Activated T-cell treated with anti-CD3 and anti-CD28 coated beads, Interleukin-2, amount 50 U/mL, for 4 hours (primary cell): ENCODE data around the gene SDK1. TPM values are rescaled to one million over a fixed set of nuclear protein-coding genes. Genes with fewer than 3 reads are reported as not detected.

ENCODE experiments used
- ATAC-seq, 2 donors: fragments of 200-7000 bp; cut with Tn5 transposase; one replicate each; pipeline ENCODE4 v1.10.0; 2021
- DNase-seq: peaks from one replicate; pipeline ENCODE4 v3.0.0-alpha.2; 2020
- H3K27me3 Mint-ChIP-seq: one replicate; pipeline ENCODE4 v1.8.0; 2021; ENCODE audit warnings: low read depth, mixed read lengths
- H3K36me3 Mint-ChIP-seq: one replicate; pipeline ENCODE4 v1.8.0; 2022; ENCODE audit warnings: mixed read lengths; ENCODE audit not compliant: insufficient read depth
- H3K4me1 Mint-ChIP-seq: one replicate; pipeline ENCODE4 v1.8.0; 2021; ENCODE audit warnings: low read depth, mixed read lengths
- H3K4me3 Mint-ChIP-seq: one replicate; pipeline ENCODE4 v1.8.0; 2021; ENCODE audit warnings: mild to moderate bottlenecking, moderate library complexity, mixed read lengths
- H3K9me3 Mint-ChIP-seq: one replicate; pipeline ENCODE4 v1.8.0; 2021; ENCODE audit warnings: mixed read lengths
- total RNA-seq, 3 donors: library from RNA; stranded (reverse); gene quantifications; one replicate each; pipeline ENCODE4 v1.2.1, GENCODE V29; 2021

SDK1 gene
- total RNA-seq, 3 donors from 2014 or later = 0.05 to 0.79 (median 0.40) TPM

GRCh38 chr7:4111166-4111565, 810.1 kb downstream of the SDK1 start:
- no peak for ATAC-seq
- peaks cover 3% of the 10 kb centered on the region for H3K27me3 Mint-ChIP-seq
- no peaks in the 10 kb centered on the region for H3K9me3 Mint-ChIP-seq
- H3K4me1 Mint-ChIP-seq = no peaks in the 10 kb centered on the region
- no peaks in the 10 kb centered on the region for H3K36me3 Mint-ChIP-seq
- no peak overlapping the region for H3K4me3 Mint-ChIP-seq
- no peak for DNase-seq

- Mint-ChIP-seq H3K4me3 (no peak overlapping the region), H3K36me3 (no peaks in the 10 kb centered on the region)
Observed at GRCh38 chr7:4113271-4113670, 812.2 kb downstream of the SDK1 start.

DNA sequence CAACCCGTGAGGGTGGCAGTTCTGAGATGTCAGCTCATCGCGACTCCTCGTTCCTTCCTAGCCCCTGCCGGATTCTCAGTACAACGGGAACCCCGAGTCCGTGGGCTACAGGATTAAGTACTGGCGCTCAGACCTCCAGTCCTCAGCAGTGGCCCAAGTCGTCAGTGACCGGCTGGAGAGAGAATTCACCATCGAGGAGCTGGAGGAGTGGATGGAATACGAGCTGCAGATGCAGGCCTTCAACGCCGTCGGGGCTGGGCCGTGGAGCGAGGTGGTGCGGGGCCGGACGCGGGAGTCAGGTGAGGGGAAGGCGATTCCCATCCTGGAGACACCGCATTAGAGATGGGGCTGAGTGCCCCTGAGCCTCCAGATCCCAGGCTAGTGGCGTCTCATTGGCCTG, 812.9 kb downstream of the SDK1 start:
- no peak for DNase-seq
- Mint-ChIP-seq H3K4me3 (no peak overlapping the region), H3K9me3 (peaks cover 4% of the 10 kb centered on the region), H3K27me3 (peaks cover 3% of the 10 kb centered on the region), H3K4me1 (no peaks in the 10 kb centered on the region), H3K36me3 (no peaks in the 10 kb centered on the region)
- no peak for ATAC-seq

More at GRCh38 chr7:4113271-4113670, 812.2 kb downstream of the SDK1 start:
- Mint-ChIP-seq H3K4me1 (no peaks in the 10 kb centered on the region), H3K27me3 (peaks cover 3% of the 10 kb centered on the region), H3K9me3 (no peaks in the 10 kb centered on the region)
- DNase-seq (no peak), ATAC-seq (no peak)

GRCh38 chr7:4115442-4115841, 814.4 kb downstream of the SDK1 start:
- H3K4me1 Mint-ChIP-seq = no peaks in the 10 kb centered on the region
- DNase-seq = no peak
- H3K27me3 Mint-ChIP-seq = peaks cover 3% of the 10 kb centered on the region
- peaks cover 3% of the 10 kb centered on the region for H3K36me3 Mint-ChIP-seq
- no peak overlapping the region for H3K4me3 Mint-ChIP-seq
- ATAC-seq = no peak
- peaks cover 14% of the 10 kb centered on the region for H3K9me3 Mint-ChIP-seq

DNA sequence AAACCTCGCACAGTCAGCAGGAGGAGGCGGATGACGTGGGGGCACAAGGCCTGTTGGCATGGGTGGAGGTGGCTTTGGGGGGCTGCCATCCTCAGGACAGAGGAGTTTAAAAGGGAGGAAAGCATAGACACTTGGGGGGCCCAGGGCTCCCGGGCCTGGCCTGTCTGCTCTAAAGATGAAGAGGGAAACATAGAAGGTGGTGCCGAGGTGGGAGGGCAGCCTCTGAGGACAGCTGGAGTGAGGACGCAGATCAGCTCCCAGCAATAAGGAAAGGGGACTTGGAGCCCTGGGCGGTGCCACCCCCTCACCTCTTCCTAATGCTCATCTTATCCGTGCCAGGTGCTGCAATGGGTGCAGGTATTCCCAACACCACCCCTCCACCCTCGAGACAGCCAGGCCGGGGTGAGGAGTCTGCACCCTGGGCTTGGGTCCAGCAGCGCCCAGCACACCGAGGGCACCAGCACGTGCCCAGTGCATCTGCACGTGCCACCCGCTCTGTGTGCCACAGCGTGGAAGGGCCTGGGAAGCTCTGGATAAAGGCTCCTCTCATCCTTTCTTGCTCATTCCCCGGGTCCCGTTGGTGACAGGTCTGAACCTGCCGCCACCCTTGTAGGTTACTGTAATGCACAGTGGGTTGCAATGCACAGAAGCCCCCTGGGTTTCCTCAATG, 815.0 kb downstream of the SDK1 start:
- DNase-seq = no peak
- no peaks in the 10 kb centered on the region for H3K4me1 Mint-ChIP-seq
- peaks cover 3% of the 10 kb centered on the region for H3K27me3 Mint-ChIP-seq
- H3K36me3 Mint-ChIP-seq = peaks cover 3% of the 10 kb centered on the region
- no peak overlapping the region for H3K4me3 Mint-ChIP-seq
- no peak for ATAC-seq
- peaks cover 14% of the 10 kb centered on the region for H3K9me3 Mint-ChIP-seq

- ATAC-seq (no peak), DNase-seq (no peak)
- H3K36me3 Mint-ChIP-seq = peaks cover 3% of the 10 kb centered on the region
- H3K9me3 Mint-ChIP-seq = peaks cover 26% of the 10 kb centered on the region
- H3K4me1 Mint-ChIP-seq = no peaks in the 10 kb centered on the region
- peaks cover 9% of the 10 kb centered on the region for H3K27me3 Mint-ChIP-seq
- no peak overlapping the region for H3K4me3 Mint-ChIP-seq
Observed at GRCh38 chr7:4119848-4120247, 818.8 kb downstream of the SDK1 start.

DNA sequence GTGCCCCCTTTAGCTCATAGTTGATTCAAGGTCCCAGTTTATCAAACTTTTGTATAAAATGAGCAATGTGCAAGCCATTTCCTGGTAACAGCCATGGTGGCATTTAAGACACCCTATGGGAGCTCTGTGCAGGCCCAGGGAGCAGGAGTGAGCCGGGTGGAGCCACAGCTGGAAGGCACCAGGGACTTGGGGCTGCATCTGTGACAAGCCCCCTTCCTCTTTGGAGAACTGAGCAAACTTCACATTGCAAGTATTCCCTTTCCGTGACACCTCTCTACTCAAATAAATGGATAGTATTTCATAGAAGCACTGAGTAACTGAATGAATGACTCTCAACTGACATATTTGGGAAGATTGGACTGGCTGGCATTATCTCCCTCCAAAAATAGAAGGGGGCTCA, 822.3 kb downstream of the SDK1 start:
- H3K27me3 Mint-ChIP-seq = peaks cover 16% of the 10 kb centered on the region
- DNase-seq (no peak), ATAC-seq (no peak)
- H3K4me1 Mint-ChIP-seq = no peaks in the 10 kb centered on the region
- H3K9me3 Mint-ChIP-seq = peaks cover 31% of the 10 kb centered on the region
- H3K4me3 Mint-ChIP-seq = no peak overlapping the region
- peaks cover 3% of the 10 kb centered on the region for H3K36me3 Mint-ChIP-seq

DNA sequence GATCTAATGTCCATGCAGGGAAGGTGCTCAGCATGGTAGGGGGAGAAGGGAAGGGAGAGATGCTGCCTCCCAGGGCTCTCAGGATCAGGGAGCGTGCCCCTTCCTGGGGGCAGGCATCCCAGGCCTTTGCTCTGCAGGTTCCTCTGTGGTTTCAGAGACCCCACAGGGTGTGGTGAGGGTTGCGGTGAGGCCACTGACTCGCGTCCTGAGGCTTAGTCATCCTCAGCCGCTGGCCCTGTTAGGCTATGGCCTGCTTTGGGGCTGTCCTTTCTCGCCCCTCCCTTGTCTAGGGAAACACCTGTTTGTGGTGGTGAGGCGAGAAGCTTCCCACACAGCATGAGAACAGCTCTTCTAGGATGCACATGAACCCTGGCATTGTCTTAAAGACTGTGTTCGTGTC, 822.8 kb downstream of the SDK1 start:
- peaks cover 16% of the 10 kb centered on the region for H3K27me3 Mint-ChIP-seq
- H3K4me1 Mint-ChIP-seq = no peaks in the 10 kb centered on the region
- no peak for ATAC-seq
- no peak for DNase-seq
- no peak overlapping the region for H3K4me3 Mint-ChIP-seq
- peaks cover 27% of the 10 kb centered on the region for H3K9me3 Mint-ChIP-seq
- peaks cover 3% of the 10 kb centered on the region for H3K36me3 Mint-ChIP-seq

GRCh38 chr7:4124556-4125477, 823.8 kb downstream of the SDK1 start:
- DNase-seq (no peak), ATAC-seq (no peak)
- Mint-ChIP-seq H3K9me3 (peaks cover 21% of the 10 kb centered on the region), H3K4me1 (no peaks in the 10 kb centered on the region), H3K4me3 (no peak overlapping the region), H3K36me3 (peaks cover 3% of the 10 kb centered on the region), H3K27me3 (peaks cover 16% of the 10 kb centered on the region)

DNA sequence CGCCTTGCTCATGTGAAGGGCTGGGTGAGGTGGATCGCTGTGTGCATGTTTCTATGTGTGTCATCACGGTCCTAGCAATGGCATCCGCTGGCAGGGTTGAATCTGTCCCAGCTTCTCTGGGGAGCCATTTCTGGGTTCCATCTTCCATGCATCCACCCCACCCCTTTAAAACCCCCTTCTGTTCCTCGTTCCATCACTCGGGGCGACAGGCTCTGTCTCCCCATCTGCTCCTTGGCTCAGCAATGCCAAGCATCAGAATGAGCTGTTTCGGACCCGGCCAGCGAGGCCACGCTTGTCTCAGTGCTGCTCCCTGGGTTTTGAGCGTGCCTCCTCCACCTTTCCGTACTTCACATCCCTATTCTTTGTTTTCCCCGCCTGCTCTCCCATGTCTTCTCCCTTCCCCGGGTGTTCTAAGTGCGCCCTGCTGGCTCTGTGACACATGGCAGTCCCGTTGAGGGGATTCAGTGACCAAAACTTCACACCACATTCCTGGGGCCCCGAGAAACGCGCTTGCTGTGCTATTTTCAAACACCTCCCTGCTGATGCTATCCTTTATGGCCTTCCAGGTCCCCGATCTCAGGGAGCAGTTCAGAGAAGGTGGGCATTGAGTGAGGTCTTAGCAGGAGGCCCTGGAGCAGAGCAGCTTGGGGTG, 827.0 kb downstream of the SDK1 start:
- Mint-ChIP-seq H3K4me1 (no peaks in the 10 kb centered on the region), H3K4me3 (no peak overlapping the region), H3K9me3 (peaks cover 4% of the 10 kb centered on the region), H3K36me3 (no peaks in the 10 kb centered on the region), H3K27me3 (peaks cover 16% of the 10 kb centered on the region)
- no peak for DNase-seq
- no peak for ATAC-seq

DNA sequence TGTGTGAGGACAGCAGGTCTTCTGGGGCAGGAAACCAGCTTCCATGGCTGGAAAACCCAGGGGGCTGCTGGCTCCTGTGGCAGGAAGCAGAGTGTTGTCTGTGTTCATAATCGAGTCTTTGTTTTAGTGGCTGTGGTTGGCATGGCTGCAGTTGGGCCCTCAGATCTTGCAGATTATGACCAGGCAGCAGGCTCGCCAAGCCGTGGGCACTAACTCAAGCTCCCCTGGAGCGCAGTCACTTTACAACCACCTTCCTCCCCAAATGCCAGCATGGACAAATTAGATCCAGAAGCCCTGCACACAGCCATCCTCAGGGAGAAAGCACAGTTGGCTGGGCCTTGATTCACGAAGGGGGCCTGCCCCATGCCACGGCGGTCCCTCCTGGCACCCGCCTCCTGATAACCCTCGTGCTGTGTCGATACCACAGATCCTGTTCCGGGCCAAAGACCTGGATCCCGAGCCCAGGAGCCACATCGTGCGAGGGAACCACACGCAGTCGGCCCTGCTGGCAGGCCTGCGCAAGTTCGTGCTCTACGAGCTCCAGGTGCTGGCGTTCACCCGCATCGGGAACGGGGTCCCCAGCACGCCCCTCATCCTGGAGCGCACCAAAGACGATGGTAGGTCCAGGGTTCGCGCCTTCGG, 828.5 kb downstream of the SDK1 start:
- Mint-ChIP-seq H3K36me3 (no peaks in the 10 kb centered on the region), H3K4me3 (no peak overlapping the region), H3K9me3 (peaks cover 4% of the 10 kb centered on the region), H3K27me3 (peaks cover 9% of the 10 kb centered on the region), H3K4me1 (no peaks in the 10 kb centered on the region)
- ATAC-seq (no peak), DNase-seq (no peak)

GRCh38 chr7:4131063-4131462, 830.0 kb downstream of the SDK1 start:
- H3K9me3 Mint-ChIP-seq = no peaks in the 10 kb centered on the region
- no peaks in the 10 kb centered on the region for H3K36me3 Mint-ChIP-seq
- ATAC-seq = no peak
- no peak for DNase-seq
- H3K27me3 Mint-ChIP-seq = peaks cover 1% of the 10 kb centered on the region
- H3K4me1 Mint-ChIP-seq = no peaks in the 10 kb centered on the region
- H3K4me3 Mint-ChIP-seq = no peak overlapping the region

DNA sequence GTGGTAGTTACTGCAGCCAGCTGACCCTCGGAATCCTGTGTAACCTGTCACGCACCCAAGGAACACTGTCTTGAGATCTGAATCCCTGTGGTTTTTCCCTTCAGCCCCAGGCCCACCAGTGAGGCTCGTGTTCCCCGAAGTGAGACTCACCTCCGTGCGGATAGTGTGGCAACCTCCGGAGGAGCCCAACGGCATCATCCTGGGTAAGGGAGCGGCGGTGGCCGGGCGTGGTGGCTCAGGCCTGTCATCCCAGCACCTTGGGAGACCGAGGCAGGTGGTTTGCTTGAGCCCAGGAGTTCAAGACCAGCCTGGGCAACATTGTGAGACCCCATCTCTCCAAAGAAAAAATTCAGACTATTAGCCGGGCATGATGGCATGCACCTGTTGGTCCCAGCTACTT, 831.2 kb downstream of the SDK1 start:
- ATAC-seq (no peak), DNase-seq (no peak)
- H3K36me3 Mint-ChIP-seq = no peaks in the 10 kb centered on the region
- H3K4me3 Mint-ChIP-seq = no peak overlapping the region
- no peaks in the 10 kb centered on the region for H3K27me3 Mint-ChIP-seq
- H3K4me1 Mint-ChIP-seq = no peaks in the 10 kb centered on the region
- H3K9me3 Mint-ChIP-seq = no peaks in the 10 kb centered on the region

DNA sequence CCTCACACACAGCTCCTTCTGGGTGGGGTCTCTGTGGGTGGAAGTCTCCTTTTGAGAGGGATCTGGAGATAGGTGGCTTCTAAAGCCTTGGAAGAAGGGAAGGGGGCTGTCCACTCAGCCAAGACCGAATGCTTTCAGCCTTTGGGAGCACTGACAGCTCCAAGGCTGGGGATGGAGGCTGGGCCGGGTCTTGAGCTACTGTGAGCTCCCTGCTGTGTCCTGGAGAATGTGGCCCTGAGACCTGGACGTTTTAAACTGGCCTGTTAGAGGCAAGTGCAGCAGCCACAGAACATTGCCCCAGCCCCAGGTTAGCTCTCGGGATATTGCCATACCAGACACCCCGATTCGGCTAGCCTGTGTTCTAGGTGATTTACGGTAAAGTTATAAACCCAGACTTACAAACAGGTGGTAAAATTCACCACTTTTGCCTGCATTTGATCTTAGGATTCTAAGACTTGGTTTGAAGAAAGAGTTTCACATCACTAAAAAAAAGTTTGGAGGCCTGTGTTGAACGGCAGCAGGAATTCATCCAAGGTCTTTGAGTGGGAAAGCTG, 832.5 kb downstream of the SDK1 start:
- ATAC-seq (no peak), DNase-seq (no peak)
- Mint-ChIP-seq H3K4me1 (no peaks in the 10 kb centered on the region), H3K4me3 (no peak overlapping the region), H3K9me3 (no peaks in the 10 kb centered on the region), H3K27me3 (no peaks in the 10 kb centered on the region), H3K36me3 (no peaks in the 10 kb centered on the region)
